HuH-7 (cell line): ENCODE data around the gene PCDH1.

Experiments
- DNase-seq: peaks from one replicate; pipeline ENCODE4 v3.0.0; 2011; ENCODE audit warnings: low spot score

Gene PCDH1

GRCh38 chr5:141873933-141874261 is 4.3 kb downstream of the PCDH1 start:
- DNase-seq = no peak

- DNase-seq = no peak
Observed at GRCh38 chr5:141872496-141873356, 5.5 kb downstream of the PCDH1 start.

- DNase-seq = no peak
Observed at GRCh38 chr5:141871870-141872269, 6.3 kb downstream of the PCDH1 start.

- DNase-seq = no peak
Observed at GRCh38 chr5:141870871-141871270, 7.3 kb downstream of the PCDH1 start.

GRCh38 chr5:141870228-141870627 is 8.0 kb downstream of the PCDH1 start:
- no peak for DNase-seq

GRCh38 chr5:141869514-141869913 is 8.7 kb downstream of the PCDH1 start:
- DNase-seq = no peak

GRCh38 chr5:141869040-141869439 is 9.2 kb downstream of the PCDH1 start:
- DNase-seq = no peak

GRCh38 chr5:141868541-141868940 is 9.7 kb downstream of the PCDH1 start:
- DNase-seq = no peak

- DNase-seq = no peak
Observed at GRCh38 chr5:141867651-141868050, 10.6 kb downstream of the PCDH1 start.

GRCh38 chr5:141867139-141867538 is 11.1 kb downstream of the PCDH1 start:
- no peak for DNase-seq

GRCh38 chr5:141866096-141866495 is 12.1 kb downstream of the PCDH1 start:
- DNase-seq = no peak

- DNase-seq = no peak
Observed at GRCh38 chr5:141865406-141865805, 12.8 kb downstream of the PCDH1 start.

- no peak for DNase-seq
Observed at GRCh38 chr5:141864371-141865370, 13.5 kb downstream of the PCDH1 start.

- no peak for DNase-seq
Observed at GRCh38 chr5:141863569-141864178, 14.5 kb downstream of the PCDH1 start.

- no peak for DNase-seq
Observed at GRCh38 chr5:141862936-141863543, 15.2 kb downstream of the PCDH1 start.

GRCh38 chr5:141861194-141861593 is 17.0 kb downstream of the PCDH1 start:
- no peak for DNase-seq

GRCh38 chr5:141858079-141858765 is 20.0 kb downstream of the PCDH1 start:
- DNase-seq = no peak

GRCh38 chr5:141857226-141857625 is 21.0 kb downstream of the PCDH1 start:
- DNase-seq = no peak

GRCh38 chr5:141856037-141856790 is 22.0 kb downstream of the PCDH1 start:
- DNase-seq = no peak

- DNase-seq = no peak
Observed at GRCh38 chr5:141855265-141856036, 22.8 kb downstream of the PCDH1 start.
